ENCODE results near the gene PFKFB4.

DNA sequence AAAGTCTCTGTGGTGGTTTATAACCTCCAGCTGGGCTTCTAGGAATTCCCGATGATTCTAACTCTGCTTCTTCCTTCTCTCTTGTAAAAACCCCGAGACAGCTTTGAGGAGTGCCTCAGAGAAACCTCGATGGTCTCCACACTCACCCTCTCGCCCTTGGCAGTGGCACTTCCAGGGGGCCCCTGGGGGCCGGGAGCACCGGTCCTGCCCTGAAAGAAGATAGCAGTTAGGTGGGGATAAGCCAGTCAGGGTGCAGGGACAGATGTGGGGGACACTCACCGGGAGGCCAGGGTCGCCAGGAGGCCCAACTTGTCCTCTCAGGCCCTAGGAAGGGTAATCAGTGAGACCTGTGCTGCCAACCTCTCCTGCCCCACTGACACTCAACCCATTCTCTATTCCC lies 28.8 kb upstream of the PFKFB4 start:
- no peak for TF ChIP-seq POLR2AphosphoS5 (IDR thresholded peaks at IDR 0.05; ENCODE audit: low read depth, low read length)
- TF ChIP-seq, protein P1, sequence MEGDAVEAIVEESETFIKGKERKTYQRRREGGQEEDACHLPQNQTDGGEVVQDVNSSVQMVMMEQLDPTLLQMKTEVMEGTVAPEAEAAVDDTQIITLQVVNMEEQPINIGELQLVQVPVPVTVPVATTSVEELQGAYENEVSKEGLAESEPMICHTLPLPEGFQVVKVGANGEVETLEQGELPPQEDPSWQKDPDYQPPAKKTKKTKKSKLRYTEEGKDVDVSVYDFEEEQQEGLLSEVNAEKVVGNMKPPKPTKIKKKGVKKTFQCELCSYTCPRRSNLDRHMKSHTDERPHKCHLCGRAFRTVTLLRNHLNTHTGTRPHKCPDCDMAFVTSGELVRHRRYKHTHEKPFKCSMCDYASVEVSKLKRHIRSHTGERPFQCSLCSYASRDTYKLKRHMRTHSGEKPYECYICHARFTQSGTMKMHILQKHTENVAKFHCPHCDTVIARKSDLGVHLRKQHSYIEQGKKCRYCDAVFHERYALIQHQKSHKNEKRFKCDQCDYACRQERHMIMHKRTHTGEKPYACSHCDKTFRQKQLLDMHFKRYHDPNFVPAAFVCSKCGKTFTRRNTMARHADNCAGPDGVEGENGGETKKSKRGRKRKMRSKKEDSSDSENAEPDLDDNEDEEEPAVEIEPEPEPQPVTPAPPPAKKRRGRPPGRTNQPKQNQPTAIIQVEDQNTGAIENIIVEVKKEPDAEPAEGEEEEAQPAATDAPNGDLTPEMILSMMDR (IDR thresholded peaks at IDR 0.05) = no peak
- no peak for TF ChIP-seq GATA2 (CRISPR knock-in tag; IDR thresholded peaks at IDR 0.05)
- TF ChIP-seq RAD21 (IDR thresholded peaks at IDR 0.05; ENCODE audit: low read length) = no peak
- no peak for TF ChIP-seq RFX5 (IDR thresholded peaks at IDR 0.05; ENCODE audit: low read length)
- no peak for TF ChIP-seq TAF1 (IDR thresholded peaks at IDR 0.05; ENCODE audit: borderline replicate concordance, low read depth, low read length)
- no peak for TF ChIP-seq YY1 (IDR thresholded peaks at IDR 0.05; ENCODE audit: low read depth)
- no peak for TF ChIP-seq MXI1 (IDR thresholded peaks at IDR 0.05; ENCODE audit: low read depth, low read length)
- TF ChIP-seq JUND (IDR thresholded peaks at IDR 0.05) = no peak
- TF ChIP-seq, protein P2, sequence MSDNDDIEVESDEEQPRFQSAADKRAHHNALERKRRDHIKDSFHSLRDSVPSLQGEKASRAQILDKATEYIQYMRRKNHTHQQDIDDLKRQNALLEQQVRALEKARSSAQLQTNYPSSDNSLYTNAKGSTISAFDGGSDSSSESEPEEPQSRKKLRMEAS (IDR thresholded peaks at IDR 0.05; ENCODE audit: low read depth) = no peak
- TF ChIP-seq, protein P3, sequence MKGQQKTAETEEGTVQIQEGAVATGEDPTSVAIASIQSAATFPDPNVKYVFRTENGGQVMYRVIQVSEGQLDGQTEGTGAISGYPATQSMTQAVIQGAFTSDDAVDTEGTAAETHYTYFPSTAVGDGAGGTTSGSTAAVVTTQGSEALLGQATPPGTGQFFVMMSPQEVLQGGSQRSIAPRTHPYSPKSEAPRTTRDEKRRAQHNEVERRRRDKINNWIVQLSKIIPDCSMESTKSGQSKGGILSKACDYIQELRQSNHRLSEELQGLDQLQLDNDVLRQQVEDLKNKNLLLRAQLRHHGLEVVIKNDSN (IDR thresholded peaks at IDR 0.05; ENCODE audit: borderline replicate concordance, low read depth) = no peak
- no peak for TF ChIP-seq SMC3 (IDR thresholded peaks at IDR 0.05; ENCODE audit: low read depth, low read length)
- no peak for TF ChIP-seq EZH2phosphoT487 (IDR thresholded peaks at IDR 0.05; ENCODE audit: borderline replicate concordance, low read depth)
- TF ChIP-seq RCOR1 (IDR thresholded peaks at IDR 0.05; ENCODE audit: low read length) = no peak
